Measurements from ENCODE around the gene PHYKPL.
"Not testable (repeated sequence)": the region's sequence is repeated elsewhere in the genome, so short reads cannot be mapped to it uniquely, and the experiment has no call there.

Gene PHYKPL

DNA sequence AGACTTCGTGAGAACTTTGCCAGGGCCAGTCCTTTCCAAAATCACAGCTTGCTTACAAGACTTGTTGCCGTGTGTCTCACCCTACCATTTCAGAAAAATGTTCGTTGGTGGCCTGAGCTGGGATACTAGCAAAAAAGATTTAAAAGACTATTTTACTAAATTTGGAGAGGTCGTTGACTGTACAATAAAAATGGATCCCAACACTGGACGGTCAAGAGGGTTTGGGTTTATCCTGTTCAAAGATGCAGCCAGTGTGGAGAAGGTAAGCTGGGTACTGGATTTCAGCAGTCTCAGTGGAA lies 26.9 kb downstream of the PHYKPL start:
- peaks cover 59% of the 10 kb centered on the region for H3K36me3 Mint-ChIP-seq (ENCODE audit: low read depth)

DNA sequence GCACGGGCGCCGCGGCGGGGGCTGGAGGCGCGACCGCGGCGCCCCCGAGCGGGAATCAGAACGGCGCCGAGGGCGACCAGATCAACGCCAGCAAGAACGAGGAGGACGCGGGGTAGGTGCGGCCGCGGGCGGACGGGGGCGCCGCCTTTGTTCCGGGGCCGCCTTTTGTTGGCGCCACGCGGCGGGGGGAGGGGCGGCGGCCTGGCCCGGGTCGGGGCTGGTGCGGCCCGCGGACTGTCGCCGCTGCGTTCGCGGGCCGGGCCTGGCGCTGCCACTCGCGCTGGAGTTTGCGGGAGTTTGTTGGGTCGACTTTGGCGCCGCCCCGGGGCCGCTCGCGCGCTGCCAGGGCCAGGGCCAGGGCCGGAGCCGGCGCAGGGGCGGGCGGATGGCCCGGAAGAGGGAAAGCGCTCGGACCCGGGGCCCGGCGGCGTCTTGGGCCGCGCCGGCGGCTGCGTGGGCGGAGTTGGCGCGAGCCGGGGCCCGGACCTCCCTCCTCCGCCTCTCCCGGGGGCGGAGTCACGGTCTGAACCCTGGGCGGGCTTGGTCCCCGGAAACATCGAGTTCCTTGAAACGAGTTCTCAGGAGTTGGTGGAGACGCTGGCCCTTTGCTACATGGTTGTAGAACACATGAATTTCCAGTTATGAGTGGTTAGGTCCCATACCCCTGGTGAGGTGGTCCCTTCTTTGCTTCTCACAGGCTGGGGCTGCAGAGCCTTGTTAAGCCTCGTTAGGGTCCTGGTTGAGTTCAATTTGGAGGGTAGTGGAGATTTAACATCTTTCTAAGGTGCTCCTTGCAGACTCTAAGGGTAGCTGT lies 27.5 kb downstream of the PHYKPL start:
- Mint-ChIP-seq H3K36me3 (ENCODE audit: low read depth) (peaks cover 54% of the 10 kb centered on the region), H3K4me3 (peak overlapping the region; percentile 100), H3K27me3 (peaks cover 3% of the 10 kb centered on the region), H3K4me1 (ENCODE audit: low read depth) (peaks cover 49% of the 10 kb centered on the region), H3K9me3 (no peaks in the 10 kb centered on the region), H3K27ac (peak overlapping the region; percentile 91)

More for the DNA sequence above, 26.9 kb downstream of the PHYKPL start:
- Mint-ChIP-seq H3K4me3 (peak overlapping the region; percentile 100), H3K27me3 (peaks cover 3% of the 10 kb centered on the region), H3K9me3 (no peaks in the 10 kb centered on the region), H3K27ac (peak overlapping the region; percentile 91), H3K4me1 (ENCODE audit: low read depth) (peaks cover 51% of the 10 kb centered on the region)

DNA sequence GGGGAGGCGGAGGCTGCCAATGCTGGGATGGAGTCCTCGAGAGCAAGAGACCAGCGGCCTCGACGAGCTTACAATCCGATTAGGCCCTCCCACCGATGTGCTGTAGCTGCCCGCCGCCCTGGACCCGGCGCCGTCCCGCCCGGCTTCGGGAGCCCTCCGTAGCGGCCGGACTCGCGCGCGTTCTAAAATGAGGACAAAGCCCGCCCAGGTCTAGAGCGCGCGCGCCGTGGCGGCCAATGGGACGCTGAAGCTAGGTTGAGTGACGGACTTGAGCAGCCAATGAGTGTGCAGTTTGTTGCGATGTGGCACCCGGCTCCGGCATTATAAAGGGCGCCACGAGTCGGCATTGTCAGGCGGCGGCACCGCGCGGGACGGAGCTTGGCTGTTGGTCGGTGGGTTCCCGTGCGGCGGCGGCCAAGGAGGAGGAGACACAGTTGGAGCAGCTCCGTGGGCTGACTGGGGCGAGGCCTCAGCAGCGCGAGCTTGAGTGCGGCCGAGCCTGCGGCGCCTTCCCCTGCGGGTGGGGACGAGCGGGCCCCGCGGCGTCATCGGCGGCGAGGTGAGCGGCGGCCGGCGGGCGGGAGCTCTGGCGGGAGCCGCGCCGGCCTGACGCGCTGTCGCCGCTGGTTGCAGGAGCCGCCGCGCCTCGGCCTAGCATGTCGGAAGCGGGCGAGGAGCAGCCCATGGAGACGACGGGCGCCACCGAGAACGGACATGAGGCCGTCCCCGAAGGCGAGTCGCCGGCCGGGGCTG lies 28.2 kb downstream of the PHYKPL start, which contains the start of gene HNRNPAB:
Gene HNRNPAB, plus strand, starts transcription at position 352 of the 753 bp plus-strand sequence. Its CDS starts 305 bp downstream, at position 657.
- H3K4me3 Mint-ChIP-seq: peak within 1 kb of the TSS; percentile 100
- H3K27ac Mint-ChIP-seq: peak within 1 kb of the TSS; percentile 100
- peaks cover 46% of the 10 kb centered on the region for H3K36me3 Mint-ChIP-seq (ENCODE audit: low read depth)
- H3K9me3 Mint-ChIP-seq: no peaks in the 10 kb centered on the region
- H3K4me1 Mint-ChIP-seq (ENCODE audit: low read depth): peaks cover 43% of the 10 kb centered on the region
- H3K27me3 Mint-ChIP-seq: peaks cover 3% of the 10 kb centered on the region

DNA sequence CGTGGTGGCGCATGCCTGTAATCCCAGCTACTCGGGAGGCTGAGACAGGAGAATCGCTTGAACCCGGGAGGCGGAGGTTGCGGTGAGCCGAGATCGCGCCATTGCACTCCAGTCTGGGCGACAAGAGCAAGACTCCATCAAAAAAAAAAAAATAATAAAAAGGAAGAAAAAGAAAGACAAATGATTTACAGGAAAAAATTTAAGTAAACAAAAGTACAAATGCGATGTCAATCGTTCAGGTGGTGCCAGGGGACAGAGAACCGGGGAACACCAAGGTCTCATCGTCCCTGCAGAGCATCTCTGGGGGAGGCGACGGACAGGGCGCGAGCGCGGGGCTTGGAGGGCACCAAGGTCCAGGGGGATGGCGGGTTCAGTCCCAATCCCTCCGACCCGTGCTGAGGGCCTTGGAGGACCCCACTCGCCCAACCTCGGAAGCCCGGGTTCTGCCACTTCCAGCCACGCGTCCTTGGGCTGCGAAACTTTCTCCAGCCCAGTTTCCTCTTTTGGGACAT lies 28.9 kb downstream of the PHYKPL start:
- peak overlapping the region; percentile 100 for H3K27ac Mint-ChIP-seq
- no peaks in the 10 kb centered on the region for H3K9me3 Mint-ChIP-seq

DNA sequence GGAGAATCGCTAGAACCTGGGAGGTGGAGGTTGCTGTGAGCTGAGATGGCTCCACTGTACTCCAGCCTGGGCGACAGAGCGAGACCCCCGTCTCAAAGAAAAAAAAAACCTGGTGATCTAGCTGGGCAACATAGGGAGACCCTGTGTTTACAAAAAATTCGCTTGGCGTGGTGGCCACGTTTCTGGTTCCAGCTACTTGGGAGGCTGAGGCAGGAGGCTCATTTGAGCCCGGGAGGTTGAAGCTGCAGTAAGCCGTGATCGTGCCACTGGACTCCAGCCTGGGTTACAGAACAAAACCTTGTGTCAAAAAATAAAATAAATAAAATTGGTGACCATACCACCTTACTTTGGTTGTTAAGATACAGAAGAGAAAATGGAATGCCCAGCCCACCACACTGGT lies 30.1 kb downstream of the PHYKPL start:
- H3K36me3 Mint-ChIP-seq (ENCODE audit: low read depth): peaks cover 28% of the 10 kb centered on the region
- no peaks in the 10 kb centered on the region for H3K9me3 Mint-ChIP-seq
- peaks cover 26% of the 10 kb centered on the region for H3K4me1 Mint-ChIP-seq (ENCODE audit: low read depth)
- H3K27me3 Mint-ChIP-seq: peaks cover 3% of the 10 kb centered on the region
- H3K27ac Mint-ChIP-seq: no peak overlapping the region
- peak overlapping the region; percentile 65 for H3K4me3 Mint-ChIP-seq

More for the DNA sequence above, 28.9 kb downstream of the PHYKPL start:
- peaks cover 38% of the 10 kb centered on the region for H3K4me1 Mint-ChIP-seq (ENCODE audit: low read depth)
- H3K36me3 Mint-ChIP-seq (ENCODE audit: low read depth): peaks cover 40% of the 10 kb centered on the region
- peaks cover 3% of the 10 kb centered on the region for H3K27me3 Mint-ChIP-seq
- peak overlapping the region; percentile 98 for H3K4me3 Mint-ChIP-seq

DNA sequence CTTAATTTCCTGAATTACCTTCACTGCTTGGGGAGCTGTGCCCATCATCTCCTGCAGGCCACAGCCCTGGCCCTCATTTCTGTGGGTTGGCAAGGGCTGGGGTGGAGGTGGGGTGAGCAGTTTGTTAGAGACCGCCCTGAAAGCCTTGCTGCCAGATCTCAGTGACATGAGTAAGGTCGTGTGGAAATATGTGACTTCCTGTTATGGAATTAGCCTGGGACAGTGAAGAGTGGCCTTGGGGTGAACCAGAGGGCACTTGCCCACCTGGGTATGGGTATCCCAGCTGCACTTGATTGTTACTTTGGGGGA lies 30.7 kb downstream of the PHYKPL start:
- Mint-ChIP-seq H3K4me3 (no peak overlapping the region), H3K36me3 (ENCODE audit: low read depth) (peaks cover 21% of the 10 kb centered on the region), H3K27ac (no peak overlapping the region)

DNA sequence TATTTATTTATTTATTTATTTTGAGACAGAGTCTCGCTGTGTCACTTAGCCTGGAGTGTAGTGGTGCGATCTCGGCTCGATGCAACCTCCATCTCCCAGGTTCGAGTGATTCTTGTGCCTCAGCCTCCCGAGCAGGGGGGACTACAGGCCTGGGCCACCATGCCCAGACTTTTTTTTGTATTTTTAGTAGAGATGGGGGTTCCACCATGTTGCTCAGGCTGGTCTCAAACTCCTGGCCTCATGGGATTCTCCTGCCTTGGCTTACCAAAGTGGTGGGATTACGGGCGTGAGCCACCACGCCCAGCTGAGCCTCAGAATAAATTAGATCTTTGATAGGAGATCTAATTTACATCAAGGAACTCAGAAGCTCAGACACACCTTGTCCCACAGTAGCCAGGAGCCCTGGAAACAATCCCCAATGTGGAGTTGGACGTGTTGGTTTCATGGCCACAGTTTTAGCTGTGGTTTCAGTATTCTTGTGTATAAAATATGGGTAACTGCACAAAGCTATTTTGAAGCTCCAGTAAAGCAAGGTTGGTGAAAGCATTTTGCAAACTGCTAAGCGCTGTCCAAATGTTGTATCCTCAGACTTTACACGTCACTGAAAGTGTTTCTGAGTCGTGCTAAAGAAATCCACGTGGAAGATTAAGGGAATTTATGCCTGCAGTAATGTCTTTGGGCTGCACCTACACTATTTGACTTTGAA lies 31.2 kb downstream of the PHYKPL start:
- Mint-ChIP-seq H3K4me1 (ENCODE audit: low read depth) (peaks cover 15% of the 10 kb centered on the region), H3K36me3 (ENCODE audit: low read depth) (peaks cover 16% of the 10 kb centered on the region), H3K4me3 (no peak overlapping the region), H3K9me3 (no peaks in the 10 kb centered on the region), H3K27ac (no peak overlapping the region), H3K27me3 (peaks cover 3% of the 10 kb centered on the region)

More for the DNA sequence above, 30.7 kb downstream of the PHYKPL start:
- H3K9me3 Mint-ChIP-seq: no peaks in the 10 kb centered on the region
- peaks cover 3% of the 10 kb centered on the region for H3K27me3 Mint-ChIP-seq
- peaks cover 20% of the 10 kb centered on the region for H3K4me1 Mint-ChIP-seq (ENCODE audit: low read depth)

DNA sequence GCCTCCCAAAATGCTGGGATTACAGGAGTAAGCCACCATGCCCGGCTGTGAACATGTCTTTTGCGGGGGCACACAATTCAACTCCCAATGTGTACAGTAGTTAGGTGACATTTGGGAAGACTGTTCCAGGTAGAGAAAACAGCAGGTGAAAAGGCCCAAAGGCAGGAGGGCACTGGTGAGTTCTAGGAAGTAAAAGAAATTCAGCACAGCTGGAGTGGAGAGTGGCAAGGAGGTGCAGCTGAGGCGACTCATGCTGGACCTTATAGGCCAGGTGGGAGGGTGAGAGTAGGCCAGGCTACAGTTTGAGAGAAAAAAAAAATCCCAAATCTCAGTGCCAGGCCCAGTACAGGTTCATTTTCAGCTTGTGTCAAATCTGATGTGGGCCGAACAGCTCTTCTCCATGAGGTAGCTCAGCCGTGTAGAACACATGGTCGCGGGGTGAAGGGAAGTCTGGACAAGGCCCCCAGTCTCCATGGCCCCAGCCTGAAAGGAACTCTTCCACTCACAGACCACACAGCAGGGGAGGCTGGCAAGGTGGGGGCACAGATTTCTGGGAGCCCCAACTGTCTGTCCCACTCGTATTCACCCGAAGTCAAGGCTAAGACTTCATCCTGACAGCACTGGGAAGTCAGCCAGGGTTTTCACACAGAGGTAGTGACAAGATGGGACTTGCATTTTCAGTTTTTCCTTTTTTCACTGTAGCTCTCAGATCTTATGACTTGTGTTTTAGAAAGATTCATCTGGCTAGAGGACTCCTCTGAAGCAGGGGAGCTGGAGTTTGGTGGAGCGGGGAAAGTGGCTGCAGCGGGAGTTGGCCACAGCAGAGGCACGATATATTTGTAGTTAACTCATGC lies 32.8 kb downstream of the PHYKPL start:
- Mint-ChIP-seq H3K4me1 (ENCODE audit: low read depth) (peaks cover 6% of the 10 kb centered on the region), H3K4me3 (no peak overlapping the region), H3K27ac (no peak overlapping the region), H3K9me3 (no peaks in the 10 kb centered on the region), H3K36me3 (ENCODE audit: low read depth) (peaks cover 4% of the 10 kb centered on the region), H3K27me3 (peaks cover 3% of the 10 kb centered on the region)

DNA sequence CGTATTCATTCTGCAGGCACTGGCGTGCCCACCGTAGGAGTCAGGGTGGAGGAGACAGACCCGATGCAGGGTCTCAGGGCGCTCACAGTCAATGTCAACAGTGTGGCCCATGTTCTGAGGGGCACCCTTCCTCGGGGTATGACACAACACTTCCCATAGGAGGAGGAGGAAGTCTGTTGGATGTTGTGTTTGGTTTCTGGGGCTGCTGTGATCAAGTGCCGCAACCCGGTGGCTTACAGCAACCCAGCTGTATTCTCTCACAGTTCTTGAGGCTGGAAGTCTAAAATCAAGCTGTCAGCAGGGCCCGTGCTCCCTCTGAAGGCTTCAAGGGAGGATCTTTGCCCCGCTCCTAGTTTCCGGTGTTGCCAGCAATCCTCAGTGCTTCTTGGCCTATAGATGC lies 33.9 kb downstream of the PHYKPL start:
- Mint-ChIP-seq H3K27me3 (no peaks in the 10 kb centered on the region), H3K27ac (no peak overlapping the region), H3K36me3 (ENCODE audit: low read depth) (no peaks in the 10 kb centered on the region), H3K4me3 (no peak overlapping the region), H3K4me1 (ENCODE audit: low read depth) (peaks cover 7% of the 10 kb centered on the region), H3K9me3 (no peaks in the 10 kb centered on the region)

DNA sequence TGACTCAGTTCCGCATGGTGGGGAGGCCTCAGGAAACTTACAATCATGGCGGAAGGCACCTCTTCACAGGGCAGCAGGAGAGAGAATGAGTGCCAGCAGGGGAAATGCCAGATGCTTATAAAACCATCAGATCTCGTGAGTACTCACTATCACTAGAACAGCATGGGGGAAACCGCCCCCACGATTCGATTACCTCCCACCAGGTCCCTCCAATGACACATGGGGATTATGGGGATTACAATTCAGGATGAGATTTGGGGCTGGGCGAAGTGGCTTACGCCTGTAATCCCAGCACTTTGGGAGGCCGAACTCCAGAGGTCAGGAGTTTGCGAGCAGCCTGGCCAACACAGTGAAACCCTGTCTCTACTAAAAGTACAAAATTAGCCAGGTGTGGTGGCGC lies 34.5 kb downstream of the PHYKPL start:
- not testable (repeated sequence) for H3K9me3 Mint-ChIP-seq; H3K4me3 Mint-ChIP-seq; H3K27me3 Mint-ChIP-seq; H3K36me3 Mint-ChIP-seq (ENCODE audit: low read depth); H3K27ac Mint-ChIP-seq
- peaks cover 11% of the 10 kb centered on the region for H3K4me1 Mint-ChIP-seq (ENCODE audit: low read depth)

DNA sequence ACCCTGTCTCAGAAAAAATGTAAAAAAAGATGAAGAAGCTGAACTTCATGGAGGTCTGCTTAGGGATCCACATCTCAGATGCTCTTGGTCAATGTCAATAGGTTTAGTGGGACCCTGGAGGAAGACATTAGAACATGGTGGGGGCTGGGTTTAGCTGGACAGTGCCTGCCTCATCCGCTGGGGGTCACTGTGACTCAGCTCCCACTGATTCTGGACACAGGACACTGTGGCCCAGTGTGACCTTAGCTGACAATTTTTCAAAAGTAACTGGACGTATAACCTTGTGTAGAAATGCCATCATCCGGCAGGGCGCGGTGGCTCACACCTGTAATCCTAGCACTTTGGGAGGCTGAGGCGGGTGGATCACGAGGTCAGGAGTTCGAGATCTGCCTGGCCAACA lies 35.6 kb downstream of the PHYKPL start:
- H3K9me3 Mint-ChIP-seq: no peaks in the 10 kb centered on the region
- no peak overlapping the region for H3K27ac Mint-ChIP-seq
- peaks cover 6% of the 10 kb centered on the region for H3K27me3 Mint-ChIP-seq
- no peaks in the 10 kb centered on the region for H3K36me3 Mint-ChIP-seq (ENCODE audit: low read depth)
- peaks cover 12% of the 10 kb centered on the region for H3K4me1 Mint-ChIP-seq (ENCODE audit: low read depth)
- H3K4me3 Mint-ChIP-seq: no peak overlapping the region

DNA sequence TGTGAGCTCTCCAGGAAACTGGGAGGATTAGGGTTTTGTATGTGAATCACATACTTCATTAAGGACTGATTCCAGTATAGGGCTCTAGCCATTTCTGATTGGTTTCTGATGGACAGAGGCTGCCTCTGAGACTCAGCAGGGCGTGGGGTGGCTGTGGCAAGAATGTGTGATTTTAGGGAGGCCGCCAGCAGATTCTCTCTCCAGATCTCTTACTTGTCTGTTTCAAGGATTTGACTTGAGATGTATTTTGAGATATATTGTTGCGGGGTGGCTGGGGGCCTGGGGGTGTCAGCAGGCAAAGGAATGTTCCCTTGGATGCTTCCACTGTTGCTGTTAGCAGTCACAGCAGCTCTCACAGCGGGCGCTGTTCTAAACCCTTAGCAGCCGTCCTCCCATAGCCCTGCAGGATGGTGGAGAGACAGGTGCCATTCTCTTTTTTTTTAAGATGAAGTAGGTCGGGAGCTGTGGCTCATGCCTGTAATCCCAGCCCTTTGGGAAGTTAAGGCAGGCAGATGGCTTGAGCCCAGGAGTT lies 36.3 kb downstream of the PHYKPL start:
- Mint-ChIP-seq H3K9me3 (no peaks in the 10 kb centered on the region), H3K27ac (no peak overlapping the region)

DNA sequence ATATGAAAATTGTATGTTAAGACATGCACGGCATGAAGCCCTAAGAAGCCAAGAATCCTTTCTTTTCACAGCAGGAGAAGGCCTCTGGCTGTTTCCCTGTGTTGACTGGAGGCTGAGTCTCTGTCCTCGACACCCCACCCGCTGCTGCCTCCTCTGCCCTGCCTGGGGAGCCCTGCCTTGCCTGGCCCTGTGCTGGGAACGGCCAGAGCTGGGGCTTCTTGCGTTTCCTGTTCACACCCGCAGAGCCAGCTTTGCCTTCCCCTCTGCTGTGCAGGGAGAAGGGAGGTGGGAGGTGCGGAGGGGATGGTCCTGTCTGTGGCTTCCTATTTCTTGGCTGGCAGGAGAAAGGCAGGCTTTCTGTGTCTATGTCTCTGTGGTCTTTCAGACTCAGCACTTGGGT lies 38.6 kb downstream of the PHYKPL start:
- H3K27me3 Mint-ChIP-seq: peaks cover 6% of the 10 kb centered on the region
- H3K36me3 Mint-ChIP-seq (ENCODE audit: low read depth): no peaks in the 10 kb centered on the region
- no peak overlapping the region for H3K27ac Mint-ChIP-seq
- no peak overlapping the region for H3K4me3 Mint-ChIP-seq
- H3K4me1 Mint-ChIP-seq (ENCODE audit: low read depth): peaks cover 12% of the 10 kb centered on the region
- no peaks in the 10 kb centered on the region for H3K9me3 Mint-ChIP-seq

More for the DNA sequence above, 36.3 kb downstream of the PHYKPL start:
- H3K4me3 Mint-ChIP-seq: no peak overlapping the region
- peaks cover 12% of the 10 kb centered on the region for H3K4me1 Mint-ChIP-seq (ENCODE audit: low read depth)
- peaks cover 6% of the 10 kb centered on the region for H3K27me3 Mint-ChIP-seq
- no peaks in the 10 kb centered on the region for H3K36me3 Mint-ChIP-seq (ENCODE audit: low read depth)

DNA sequence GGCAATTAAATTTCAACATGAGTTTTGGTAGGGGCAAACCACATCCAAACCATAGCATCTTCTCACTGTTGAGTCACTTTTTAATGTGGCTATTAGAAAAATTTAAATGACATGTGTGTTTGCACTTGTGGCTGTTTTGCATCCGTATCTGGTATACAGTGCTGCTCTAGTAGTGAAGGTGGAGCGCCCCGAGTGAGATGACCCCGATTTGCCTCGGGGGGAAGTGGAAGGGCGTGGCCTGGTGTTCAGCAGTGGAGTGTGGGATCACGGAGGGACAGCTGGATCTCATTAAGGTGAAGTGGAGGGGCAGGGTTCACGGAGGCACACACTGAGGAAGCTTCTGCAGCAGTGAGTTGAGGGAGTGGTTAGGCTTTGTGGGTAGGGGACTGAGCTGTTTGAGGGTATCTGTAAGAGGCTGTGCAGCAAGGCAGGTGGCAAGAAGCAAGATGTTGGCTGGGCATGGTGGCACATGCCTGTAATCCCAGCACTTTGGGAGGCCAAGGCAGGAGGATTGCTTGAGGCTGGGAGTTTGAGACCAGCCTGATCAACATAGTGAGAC lies 39.3 kb downstream of the PHYKPL start:
- H3K27me3 Mint-ChIP-seq: peaks cover 6% of the 10 kb centered on the region
- H3K9me3 Mint-ChIP-seq: no peaks in the 10 kb centered on the region
- no peak overlapping the region for H3K4me3 Mint-ChIP-seq
- peaks cover 12% of the 10 kb centered on the region for H3K4me1 Mint-ChIP-seq (ENCODE audit: low read depth)
- H3K36me3 Mint-ChIP-seq (ENCODE audit: low read depth): no peaks in the 10 kb centered on the region
- H3K27ac Mint-ChIP-seq: no peak overlapping the region
